ENCODE results near the gene ZNF740. TPM values are rescaled to one million over a fixed set of nuclear protein-coding genes. Genes with fewer than 3 reads are reported as not detected.
A peak's percentile ranks its signal among the peaks of the same experiment; 100 is the strongest.
"Not testable (repeated sequence)": the region's sequence is repeated elsewhere in the genome, so short reads cannot be mapped to it uniquely, and the experiment has no call there.

Gene ZNF740, protein sequence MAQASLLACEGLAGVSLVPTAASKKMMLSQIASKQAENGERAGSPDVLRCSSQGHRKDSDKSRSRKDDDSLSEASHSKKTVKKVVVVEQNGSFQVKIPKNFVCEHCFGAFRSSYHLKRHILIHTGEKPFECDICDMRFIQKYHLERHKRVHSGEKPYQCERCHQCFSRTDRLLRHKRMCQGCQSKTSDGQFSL
- 10 to 100 TPM; 28.7 to 32.7 TPM for total RNA-seq
- long read RNA-seq, partial matches to known transcripts = 0 of 3 reads
- long read RNA-seq, other reads (novel, unspliced or antisense) = 3 of 3 reads

DNA sequence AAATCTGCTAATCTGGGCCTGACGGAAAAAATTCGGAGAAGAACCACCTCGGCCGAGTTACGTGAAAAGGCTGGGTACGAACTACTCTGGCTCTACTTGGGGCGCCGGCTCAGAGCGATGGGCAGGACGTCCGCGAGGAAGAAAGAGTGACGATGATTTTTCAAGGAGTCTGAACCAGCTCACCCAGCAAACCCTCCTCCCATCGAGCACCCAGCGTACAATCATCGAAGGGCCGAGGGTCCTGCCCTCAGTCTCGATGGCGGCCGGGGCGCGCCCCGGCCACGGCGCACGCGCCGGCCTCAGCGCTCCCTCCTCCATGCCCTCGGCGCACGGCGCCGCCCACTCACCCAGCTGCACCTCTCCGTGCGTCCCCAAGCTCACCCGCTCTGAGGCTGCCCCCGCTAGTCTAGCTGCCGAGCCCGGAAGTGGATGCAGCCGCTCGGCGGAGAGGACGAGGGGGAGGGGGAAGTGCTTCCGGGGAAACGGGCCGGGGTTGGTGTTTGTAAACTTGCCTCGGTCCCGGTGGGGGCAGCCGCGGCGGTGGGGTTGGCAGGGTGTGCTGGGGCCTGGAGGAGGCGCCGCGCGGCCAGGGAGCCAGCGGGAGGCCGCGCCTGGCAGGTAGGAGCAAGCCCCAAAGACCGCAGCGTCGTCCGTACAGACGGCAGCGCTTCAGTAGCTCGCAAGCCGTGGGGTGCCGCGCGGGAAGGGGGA lies at the start of gene ZNF740, which contains the start of gene CSAD:
Gene ZNF740, plus strand, starts transcription at position 503 of the 711 bp plus-strand sequence. CDS start 1,262 bp downstream, outside the sequence.
Gene CSAD, minus strand, starts transcription at position 706 of the 711 bp plus-strand sequence. CDS start 7,455 bp downstream, outside the sequence.
- ATAC-seq (peak; percentile 94), DNase-seq (peak; percentile 98 to 99)
- intact Hi-C loops (cut with DNase I, micrococcal nuclease) = no loop called here

DNA sequence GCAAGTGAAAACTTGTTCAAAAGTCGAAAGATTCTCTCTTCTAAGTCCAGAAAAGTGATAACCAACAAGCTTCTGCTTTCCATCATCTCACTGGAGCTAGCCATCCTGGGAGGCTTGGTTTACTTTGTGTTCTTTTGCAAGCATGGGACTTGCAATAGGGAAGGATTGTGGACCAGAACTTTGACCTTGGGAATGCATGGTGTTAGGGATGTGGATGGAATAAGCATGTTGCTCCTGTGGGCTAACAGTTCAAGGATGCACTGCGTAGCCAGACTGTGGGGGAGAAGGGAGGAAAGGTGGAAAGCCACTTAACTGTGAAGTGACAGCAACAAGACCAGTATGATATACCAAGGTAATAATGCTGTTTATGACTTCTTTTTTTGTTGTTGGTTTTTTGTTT lies 48.7 kb upstream of the ZNF740 start:
- DNase-seq = no peak
- ATAC-seq = no peak
- intact Hi-C loops (cut with DNase I, micrococcal nuclease) = no loop called here

DNA sequence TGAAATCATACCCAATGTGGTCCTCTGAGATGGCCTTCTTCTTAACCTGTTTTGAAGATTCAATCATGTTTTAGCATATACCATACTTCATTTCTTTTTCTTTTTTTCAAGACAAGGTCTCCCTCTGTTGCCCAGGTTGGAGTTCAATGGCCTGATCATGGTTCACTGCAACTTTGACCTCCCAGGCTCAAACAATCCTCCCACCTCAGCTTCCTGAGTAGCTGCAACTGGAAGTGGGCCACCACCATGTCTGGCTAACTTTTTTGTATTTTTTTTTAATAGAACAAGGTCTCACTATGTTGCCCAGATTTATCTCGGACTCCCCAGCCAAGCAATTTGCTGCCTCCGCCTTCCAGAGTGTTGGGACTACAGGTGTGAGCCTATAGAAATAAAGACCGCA lies 46.8 kb upstream of the ZNF740 start:
- ATAC-seq (no peak), DNase-seq (no peak)
- intact Hi-C loops (cut with DNase I, micrococcal nuclease) = no loop called here

DNA sequence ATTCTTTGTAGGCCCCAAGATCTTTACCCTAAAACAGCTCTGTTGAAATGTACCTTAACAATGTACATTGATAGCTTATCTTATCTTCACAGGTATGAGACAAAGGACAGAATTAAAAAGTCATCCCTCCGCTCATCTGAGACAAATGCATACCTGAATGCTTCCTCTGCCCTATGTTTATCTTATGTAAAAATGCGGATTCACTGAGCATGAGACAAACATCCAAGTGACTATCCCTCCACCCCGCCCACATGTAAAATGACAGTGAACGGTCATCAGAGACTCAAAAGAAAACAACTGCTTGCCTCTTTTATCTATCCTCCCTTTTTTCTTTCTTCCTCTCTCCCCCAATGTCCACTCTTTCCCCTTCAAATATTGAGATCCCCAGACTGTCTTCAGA lies 37.2 kb upstream of the ZNF740 start:
- DNase-seq (no peak), ATAC-seq (no peak)
- intact Hi-C loops (cut with DNase I, micrococcal nuclease) = no loop called here

DNA sequence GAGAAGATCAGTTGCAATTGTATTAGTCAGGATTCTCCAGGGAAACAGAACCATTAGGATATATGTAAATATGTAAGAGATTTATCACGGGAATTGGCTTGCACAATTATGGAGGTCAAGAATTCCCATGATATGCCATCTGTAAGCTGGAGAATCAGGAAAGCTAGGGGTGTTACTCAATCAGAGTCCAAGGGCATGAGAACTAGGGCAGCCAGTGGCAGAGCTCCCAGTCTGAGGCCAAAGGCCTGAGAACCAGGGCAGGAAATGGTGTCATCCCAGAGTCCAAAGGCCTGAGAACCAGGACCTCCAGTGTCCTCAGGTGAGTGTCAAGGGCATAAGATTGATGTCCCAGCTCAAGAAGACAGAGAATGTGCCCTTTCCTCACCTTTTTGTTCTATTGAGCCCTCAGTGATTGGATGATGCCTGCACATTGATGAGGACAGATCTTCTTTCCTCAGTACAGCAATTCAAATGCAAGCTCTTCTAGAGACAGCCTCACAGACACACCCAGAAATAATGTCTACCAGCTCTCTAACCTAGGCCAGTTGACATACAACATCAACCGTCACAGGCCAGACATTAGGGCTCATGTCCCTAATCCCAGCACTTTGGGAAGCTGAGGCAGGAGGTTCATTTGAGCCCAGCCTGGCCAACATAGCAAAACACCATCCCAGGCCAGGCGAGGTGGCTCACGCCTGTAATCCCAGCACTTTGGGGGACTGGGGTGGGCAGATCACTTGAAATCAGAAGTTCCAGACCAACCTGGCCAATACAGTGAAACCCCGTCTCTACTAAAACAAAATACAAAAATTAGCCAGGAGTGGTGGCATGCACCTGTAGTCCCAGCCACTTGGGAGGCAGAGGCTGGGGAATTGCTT lies 34.9 kb upstream of the ZNF740 start:
- DNase-seq (no peak), ATAC-seq (no peak)
- intact Hi-C loops (cut with DNase I, micrococcal nuclease) = no loop called here

DNA sequence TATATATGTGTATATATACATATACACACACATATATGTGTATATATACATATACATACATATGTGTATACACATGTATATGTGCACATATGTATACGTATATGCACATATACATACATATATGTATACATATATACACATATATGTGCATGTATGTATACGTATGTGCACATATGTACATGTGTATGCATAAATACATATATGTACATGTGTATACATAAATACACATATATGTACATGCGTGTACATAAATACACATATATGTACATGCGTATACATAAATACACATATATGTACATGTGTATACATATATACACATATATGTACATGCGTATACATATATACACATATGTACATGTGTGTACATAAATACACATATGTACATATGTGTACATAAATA lies 33.3 kb upstream of the ZNF740 start:
- DNase-seq (no peak), ATAC-seq (no peak)
- intact Hi-C loops (cut with DNase I, micrococcal nuclease) = no loop called here

DNA sequence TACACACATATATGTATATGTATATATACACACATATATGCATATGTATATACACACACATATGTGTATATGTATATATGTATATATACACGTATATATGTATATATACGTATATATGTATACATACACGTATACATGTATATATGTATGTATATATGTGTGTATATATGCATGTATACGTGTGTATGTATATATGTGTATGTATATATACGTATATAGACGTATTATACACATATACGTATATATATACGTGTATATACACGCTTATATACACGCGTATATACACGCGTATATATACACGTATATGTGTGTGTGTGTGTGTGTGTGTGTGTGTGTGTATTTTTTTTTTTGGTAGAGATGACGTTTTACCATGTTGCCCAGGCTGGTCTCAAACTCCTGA lies 32.9 kb upstream of the ZNF740 start:
- intact Hi-C loops (cut with DNase I, micrococcal nuclease) = no loop called here
- ATAC-seq (no peak), DNase-seq (no peak)

DNA sequence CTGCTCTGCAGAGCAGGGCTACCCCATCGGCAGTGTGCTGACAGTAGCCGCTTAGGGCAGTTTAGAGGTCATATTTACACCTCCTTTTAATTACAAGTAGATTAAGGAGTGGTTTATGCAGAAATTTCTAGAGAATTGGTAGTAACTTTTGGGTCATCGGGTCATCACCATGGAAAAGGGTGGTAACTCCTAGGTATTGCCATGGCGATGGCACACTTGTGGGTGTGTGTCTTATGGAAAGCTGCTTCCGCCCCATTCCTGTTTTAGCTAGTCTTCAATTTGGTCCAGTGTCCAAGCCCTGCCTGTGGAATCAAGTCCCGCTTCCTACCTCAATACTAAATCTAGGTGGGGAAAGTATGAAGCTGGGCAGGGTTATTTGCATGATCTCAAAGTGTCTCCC lies 29.5 kb upstream of the ZNF740 start:
- no peak for ATAC-seq
- intact Hi-C loops (cut with DNase I, micrococcal nuclease) = no loop called here
- DNase-seq = no peak

DNA sequence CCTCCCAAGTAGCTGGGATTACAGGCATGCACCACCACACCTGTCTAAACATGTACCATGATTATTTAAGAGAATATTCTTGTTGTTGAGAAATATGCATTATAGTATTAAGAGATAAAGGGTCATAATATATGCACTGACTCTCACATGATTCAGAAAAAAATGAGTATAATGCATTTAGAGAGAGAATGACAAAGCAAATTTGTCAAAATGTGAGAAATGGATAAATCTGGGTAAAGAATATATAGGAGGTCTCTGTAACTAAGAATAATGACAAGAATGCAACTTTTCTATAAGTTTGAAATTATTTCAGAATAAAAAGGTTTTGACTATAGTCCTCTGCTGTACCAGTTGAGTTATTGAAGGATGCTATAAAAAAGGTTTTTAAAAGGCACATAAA lies 28.1 kb upstream of the ZNF740 start:
- no peak for ATAC-seq
- DNase-seq = no peak
- intact Hi-C loops (cut with DNase I, micrococcal nuclease) = no loop called here

DNA sequence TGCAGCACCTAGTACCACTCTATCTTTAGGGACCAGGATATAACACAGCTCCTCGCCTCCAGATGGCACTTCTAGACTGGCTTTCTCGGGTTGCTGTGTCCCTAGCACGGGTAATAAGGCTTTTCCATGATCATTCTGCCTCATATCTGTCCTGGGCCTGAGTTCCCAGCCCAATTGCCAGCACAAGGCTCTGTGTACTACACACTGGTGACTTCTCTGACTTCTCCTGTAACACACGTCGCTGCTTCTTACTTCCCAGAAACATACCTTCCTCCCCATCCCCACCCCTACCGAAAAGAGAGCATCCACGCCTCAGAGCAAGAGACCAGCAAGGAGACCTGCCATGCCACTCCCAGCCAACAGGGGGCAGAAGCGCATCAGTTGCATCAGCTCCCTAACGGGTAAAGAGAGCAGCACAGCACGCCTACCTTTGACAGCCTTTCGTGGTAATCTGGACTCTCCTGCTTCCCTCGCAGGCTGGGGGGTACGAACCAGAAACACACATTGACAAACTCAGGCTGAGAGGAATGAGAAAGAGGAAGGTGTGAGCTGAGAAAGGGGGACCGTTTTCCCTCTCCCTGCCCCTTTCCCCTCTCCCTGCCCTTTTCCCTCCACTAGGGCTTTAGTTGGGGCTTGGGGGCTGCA lies 21.2 kb upstream of the ZNF740 start:
- ATAC-seq (peak; percentile 92), DNase-seq (peak; percentile 64 to 90)
- intact Hi-C loops (cut with DNase I, micrococcal nuclease) = loop anchor here in 1 of 2 donors (5.0 kb wide), 1 partner anchor 33 kb away; no protein-coding TSS in a partner anchor

DNA sequence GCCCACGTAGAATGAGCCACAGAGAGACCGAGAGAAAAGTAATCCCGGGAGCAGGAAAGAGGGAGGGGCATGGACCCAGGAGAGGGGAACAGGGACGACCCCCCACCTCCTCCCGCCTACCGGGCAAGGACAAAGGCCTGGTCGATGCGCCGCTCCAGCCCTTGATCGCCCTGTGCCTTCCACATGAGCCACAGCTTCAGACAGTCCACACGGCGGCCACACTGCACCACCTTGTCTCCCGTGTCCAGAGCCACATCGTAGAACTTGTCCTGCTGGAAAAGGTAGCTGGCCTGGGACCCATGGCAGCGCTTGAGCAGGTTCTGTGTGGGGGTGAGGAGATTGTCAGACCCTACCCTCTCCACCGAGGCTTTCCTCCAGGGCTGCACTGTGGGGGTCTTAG lies 20.5 kb upstream of the ZNF740 start:
- DNase-seq (no peak), ATAC-seq (no peak)
- intact Hi-C loops (cut with DNase I, micrococcal nuclease) = loop anchor here in 1 of 2 donors (5.0 kb wide), 1 partner anchor 32 kb away; no protein-coding TSS in a partner anchor

DNA sequence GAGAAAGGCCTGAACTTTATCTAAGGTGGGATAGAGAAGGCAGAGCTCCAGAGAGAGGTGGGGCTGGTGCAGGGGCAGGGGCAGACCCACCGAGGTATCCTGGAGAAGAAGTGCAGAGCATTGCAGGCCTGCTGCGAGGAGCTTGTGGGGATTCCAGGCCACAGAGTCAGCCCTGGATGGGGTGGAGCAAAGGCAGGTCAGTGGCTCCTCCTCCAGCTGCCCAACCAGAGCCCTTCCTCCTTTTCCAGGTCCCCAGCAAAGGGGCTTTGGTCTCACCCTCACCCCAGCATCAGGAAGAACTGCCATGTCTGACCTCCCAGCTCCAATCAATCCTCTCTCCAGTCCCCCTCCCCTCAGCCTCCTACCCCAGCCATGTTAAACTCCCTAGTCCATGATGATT lies 19.8 kb upstream of the ZNF740 start:
- DNase-seq (no peak), ATAC-seq (no peak)
- intact Hi-C loops (cut with DNase I, micrococcal nuclease) = no loop called here

DNA sequence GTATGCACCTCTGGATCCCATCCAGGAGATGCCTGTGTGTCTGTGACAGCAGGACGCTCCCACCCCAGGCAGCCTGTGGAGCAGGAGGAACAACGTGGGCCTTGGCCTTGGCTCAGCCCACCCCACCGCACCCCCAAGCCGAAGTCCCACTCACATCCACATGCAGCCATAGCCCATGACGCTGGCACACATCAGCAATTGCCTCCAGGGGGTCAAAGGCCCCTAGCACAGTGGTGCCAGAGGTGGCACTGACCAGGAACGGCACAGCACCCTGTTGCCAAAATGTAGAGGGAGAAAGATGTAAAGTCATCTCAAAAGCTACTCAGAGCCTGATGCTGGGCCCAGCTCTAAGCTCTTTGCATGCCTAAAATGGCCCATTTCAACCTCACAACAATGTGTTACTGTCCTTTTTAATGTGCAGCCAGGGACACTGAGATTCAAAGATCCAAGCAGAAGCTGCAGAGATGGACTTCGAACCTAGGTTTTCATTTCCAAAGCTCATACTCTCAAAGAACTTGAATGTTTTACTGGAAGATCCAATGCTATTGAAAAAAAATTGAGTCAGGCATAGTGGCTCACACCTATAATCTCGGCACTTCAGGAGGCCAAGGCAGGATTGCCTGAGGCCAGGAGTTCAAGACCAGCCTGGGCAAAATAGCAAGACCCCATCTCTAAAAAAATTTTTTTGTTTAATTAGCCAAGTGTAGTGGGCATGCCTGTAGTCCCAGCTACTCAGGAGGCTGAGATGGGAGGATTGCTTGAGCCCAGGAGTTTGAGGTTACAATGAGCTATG lies 19.2 kb upstream of the ZNF740 start:
- intact Hi-C loops (cut with DNase I, micrococcal nuclease) = no loop called here
- DNase-seq (no peak), ATAC-seq (no peak)

DNA sequence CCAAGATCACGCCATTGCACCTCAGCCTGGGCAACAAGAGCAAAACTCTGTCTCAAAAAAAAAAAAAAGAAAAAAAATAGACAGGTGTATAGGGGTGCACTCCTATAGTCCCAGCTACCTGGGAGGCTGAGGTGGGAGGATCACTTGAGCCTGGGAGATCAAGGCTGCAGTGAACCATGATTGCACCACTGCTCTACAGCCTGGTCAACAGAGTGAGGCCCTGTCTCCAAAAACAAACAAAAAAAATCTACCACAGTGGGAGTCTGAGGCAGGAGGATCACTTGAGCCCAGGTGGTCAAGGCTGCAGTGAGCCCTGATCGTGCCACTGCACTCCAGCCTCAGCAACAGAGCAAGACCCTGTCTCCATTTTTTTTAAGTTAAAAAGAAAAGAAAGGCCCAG lies 17.5 kb upstream of the ZNF740 start:
- DNase-seq; intact Hi-C loops (cut with DNase I, micrococcal nuclease); ATAC-seq: not testable (repeated sequence)

DNA sequence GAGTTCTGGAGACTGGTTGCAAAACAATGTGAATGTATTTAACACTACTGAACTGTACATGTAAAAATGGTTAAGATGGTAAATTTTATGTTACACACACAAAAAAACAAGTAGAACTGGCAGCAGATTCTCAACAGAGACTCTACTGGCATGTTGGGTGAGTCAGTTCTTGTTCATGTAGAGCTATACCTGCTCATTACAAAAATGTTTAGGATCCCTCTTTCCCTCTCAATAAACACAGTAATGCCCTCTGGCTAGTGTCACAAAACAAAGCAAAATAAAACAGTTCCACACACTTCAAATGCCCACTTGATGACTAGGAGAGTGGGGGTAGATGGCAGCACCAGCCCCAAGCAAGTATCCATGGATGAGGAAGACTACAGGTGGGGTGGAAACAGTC lies 13.7 kb upstream of the ZNF740 start:
- ATAC-seq (no peak), DNase-seq (no peak)
- intact Hi-C loops (cut with DNase I, micrococcal nuclease) = no loop called here

DNA sequence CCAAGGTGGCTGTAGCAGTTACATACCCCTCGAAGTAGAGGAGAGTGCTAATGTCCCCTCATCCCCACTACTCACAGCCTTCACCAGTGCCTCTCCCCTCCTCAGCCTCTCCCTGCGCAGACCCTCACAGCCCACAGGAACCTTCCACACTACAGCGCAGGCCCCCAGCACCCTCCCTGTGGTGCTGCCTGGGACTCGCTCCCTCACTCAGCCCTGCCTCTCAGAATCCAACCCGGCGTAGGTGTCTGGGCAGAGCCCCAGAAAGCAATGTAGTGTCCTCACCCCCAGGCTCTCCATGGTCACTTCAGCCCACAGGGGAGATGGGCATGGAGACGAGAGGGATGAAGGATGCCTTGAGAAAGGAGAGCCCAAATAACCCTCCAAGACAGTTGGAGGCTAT lies 10.9 kb upstream of the ZNF740 start:
- intact Hi-C loops (cut with DNase I, micrococcal nuclease) = no loop called here
- ATAC-seq (no peak), DNase-seq (no peak)

DNA sequence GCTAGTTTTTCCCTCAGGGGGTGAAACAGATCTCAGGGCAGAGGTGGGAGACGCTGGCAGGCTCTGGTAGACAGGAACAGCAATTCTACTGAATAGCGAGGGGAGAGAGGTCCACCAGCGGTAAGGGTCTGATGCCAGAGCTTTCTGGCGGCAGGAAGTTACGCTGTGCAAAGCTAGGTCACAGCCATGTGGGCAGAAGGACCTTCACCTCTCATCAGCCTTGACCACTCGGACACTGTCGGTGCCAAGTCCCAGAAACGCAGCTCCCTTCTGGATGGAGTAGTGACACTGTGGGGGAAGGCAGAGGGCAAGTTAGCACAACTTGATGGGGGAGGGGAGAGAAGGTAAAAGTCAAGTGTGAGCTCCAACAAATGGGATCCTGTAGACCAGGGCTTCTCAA lies 10.3 kb upstream of the ZNF740 start:
- no peak for ATAC-seq
- DNase-seq = no peak
- intact Hi-C loops (cut with DNase I, micrococcal nuclease) = no loop called here
